Adrenal gland (tissue), 5 donors: ENCODE measurements around the gene CCDC185.

Source experiments
- POLR2A ChIP-seq, 2 donors: fragments of 450-650 bp; IDR thresholded peaks; one replicate each; pipeline ENCODE4 v1.6.1; 2017; ENCODE audit warnings: antibody characterized with exemption in 2 of 2, mild to moderate bottlenecking in 2 of 2, moderate library complexity in 1 of 2
- TF ChIP-seq, protein P1 (sequence below), 6 experiments: fragments of 450-650 bp in 4 of 6; fragments of 200-600 bp in 2 of 6; sonication (generic) in 1 of 6; IDR thresholded peaks; 1 replicate in 5 of 6; 2 replicates in 1 of 6; pipeline versions ENCODE4 v1.5.1 to v1.8.0; 2016 to 2021; ENCODE audit warnings: antibody characterized with exemption in 6 of 6, mild to moderate bottlenecking in 2 of 6, moderate library complexity in 1 of 6
- donor health status: DM: no; HTN: no; CAD: no.

DNA sequence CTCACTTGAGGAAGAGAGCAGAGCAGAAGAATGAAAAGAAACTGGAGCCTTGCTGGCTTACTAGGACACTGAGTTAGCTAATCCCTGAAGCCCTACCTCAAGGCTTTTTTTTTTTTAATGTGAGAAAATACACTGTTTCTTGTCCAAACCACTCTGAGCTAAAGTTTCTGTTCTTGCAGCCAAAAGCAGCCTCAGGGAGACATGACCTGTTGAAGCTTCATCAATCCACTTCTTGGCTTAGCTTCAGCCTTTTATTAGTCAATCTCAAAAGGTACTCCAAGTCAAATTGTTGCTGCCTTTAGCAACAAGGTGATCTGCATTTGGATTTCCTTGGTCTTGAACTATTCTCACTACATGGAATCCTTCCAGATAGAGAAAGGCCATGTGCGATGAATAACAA lies 33.7 kb downstream of the CCDC185 start:
- TF ChIP-seq, protein P1, sequence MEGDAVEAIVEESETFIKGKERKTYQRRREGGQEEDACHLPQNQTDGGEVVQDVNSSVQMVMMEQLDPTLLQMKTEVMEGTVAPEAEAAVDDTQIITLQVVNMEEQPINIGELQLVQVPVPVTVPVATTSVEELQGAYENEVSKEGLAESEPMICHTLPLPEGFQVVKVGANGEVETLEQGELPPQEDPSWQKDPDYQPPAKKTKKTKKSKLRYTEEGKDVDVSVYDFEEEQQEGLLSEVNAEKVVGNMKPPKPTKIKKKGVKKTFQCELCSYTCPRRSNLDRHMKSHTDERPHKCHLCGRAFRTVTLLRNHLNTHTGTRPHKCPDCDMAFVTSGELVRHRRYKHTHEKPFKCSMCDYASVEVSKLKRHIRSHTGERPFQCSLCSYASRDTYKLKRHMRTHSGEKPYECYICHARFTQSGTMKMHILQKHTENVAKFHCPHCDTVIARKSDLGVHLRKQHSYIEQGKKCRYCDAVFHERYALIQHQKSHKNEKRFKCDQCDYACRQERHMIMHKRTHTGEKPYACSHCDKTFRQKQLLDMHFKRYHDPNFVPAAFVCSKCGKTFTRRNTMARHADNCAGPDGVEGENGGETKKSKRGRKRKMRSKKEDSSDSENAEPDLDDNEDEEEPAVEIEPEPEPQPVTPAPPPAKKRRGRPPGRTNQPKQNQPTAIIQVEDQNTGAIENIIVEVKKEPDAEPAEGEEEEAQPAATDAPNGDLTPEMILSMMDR (IDR thresholded peaks at IDR 0.05) = no peak
- TF ChIP-seq POLR2A (IDR thresholded peaks at IDR 0.05) = no peak
